ENCODE measurements around the gene MAP4K3. TPM values are rescaled to one million over a fixed set of nuclear protein-coding genes. Genes with fewer than 3 reads are reported as not detected.

Gene MAP4K3
- total RNA-seq, 4 donors from 2014 or later, result 60.6 to 86.6 (median 75.6) TPM

- H3K4me3 ChIP-seq (replicated peaks in 1 of 3), result no peak overlapping the region
- H3K27me3 ChIP-seq, result no peaks in the 10 kb centered on the region
- 87 to 96% methylated on average over 3 of the region's 3 CpGs for WGBS, 2 donors
- H3K27ac ChIP-seq, result no peak overlapping the region
- H3K9me3 ChIP-seq, result no peaks in the 10 kb centered on the region
- H3K36me3 ChIP-seq, result peaks cover 0 to 8% of the 10 kb centered on the region in 2 donors
- TF ChIP-seq CTCF (IDR thresholded peaks at IDR 0.05) (no peak), POLR2A (IDR thresholded peaks at IDR 0.05) (no peak)
- DNase-seq, result no peak
- no peaks in the 10 kb centered on the region for H3K4me1 ChIP-seq
- intact Hi-C loops (cut with DNase I), result no loop called here
These were observed 170.8 kb downstream of the MAP4K3 start for GRCh38 chr2:39266139-39266805.

GRCh38 chr2:39265315-39265714 lies 171.8 kb downstream of the MAP4K3 start:
- TF ChIP-seq POLR2A (IDR thresholded peaks at IDR 0.05) (no peak), CTCF (IDR thresholded peaks at IDR 0.05) (no peak)
- 90% methylated on average over 2 of the region's 2 CpGs for WGBS, 2 donors
- DNase-seq, result no peak
- intact Hi-C loops (cut with DNase I), result no loop called here
- peaks cover 0 to 8% of the 10 kb centered on the region in 2 donors for H3K36me3 ChIP-seq
- no peak overlapping the region for H3K27ac ChIP-seq
- H3K4me1 ChIP-seq, result no peaks in the 10 kb centered on the region
- H3K27me3 ChIP-seq, result no peaks in the 10 kb centered on the region
- no peaks in the 10 kb centered on the region for H3K9me3 ChIP-seq
- H3K4me3 ChIP-seq (replicated peaks in 1 of 3), result no peak overlapping the region

DNA sequence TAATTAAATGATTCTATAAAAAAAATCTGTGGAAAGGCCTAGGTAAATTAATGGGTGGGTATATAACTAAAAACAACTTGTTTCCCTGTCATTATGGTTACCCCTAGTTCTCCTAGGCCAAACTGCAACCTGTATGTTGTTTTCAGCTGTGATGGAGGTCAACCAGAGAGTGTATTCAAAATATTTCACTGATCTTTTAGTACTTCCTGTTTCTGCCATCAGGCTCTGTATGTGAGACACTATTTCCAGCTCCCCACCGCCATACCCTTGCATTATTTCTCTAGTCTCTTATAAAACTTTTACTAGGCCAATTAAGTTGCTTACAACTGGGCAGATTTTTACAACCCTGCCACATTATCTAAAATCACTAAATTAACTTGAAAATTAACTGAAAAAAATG lies 172.4 kb downstream of the MAP4K3 start:
- Histone ChIP-seq H3K4me1 (no peaks in the 10 kb centered on the region), H3K36me3 (peaks cover 0 to 11% of the 10 kb centered on the region in 2 donors), H3K9me3 (no peaks in the 10 kb centered on the region), H3K27ac (no peak overlapping the region), H3K4me3 (replicated peaks in 1 of 3) (no peak overlapping the region), H3K27me3 (no peaks in the 10 kb centered on the region)
- TF ChIP-seq CTCF (IDR thresholded peaks at IDR 0.05), result no peak
- TF ChIP-seq POLR2A (IDR thresholded peaks at IDR 0.05), result no peak
- WGBS, 2 donors, result 71 to 89% methylated on average over 1 of the region's 1 CpG
- DNase-seq, result no peak
- intact Hi-C loops (cut with DNase I), result no loop called here

DNA sequence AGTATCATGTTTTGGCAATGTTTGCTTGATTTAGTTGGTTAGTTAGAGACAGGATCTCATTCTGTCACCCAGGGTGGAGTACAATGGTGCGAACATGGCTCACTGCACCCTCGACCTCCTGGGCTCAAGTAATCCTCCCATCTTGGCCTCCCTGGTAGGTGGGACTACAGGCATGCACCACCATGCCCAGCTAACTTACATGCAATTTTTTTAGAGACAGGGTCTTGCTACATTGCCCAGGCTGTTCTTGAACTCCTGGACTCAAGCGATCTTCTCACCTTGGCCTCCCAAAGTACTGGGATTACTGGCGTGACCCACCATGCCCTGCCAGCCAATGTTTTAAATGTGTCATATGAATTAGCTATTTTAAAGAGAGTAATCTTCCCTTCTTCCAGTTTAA lies 177.0 kb downstream of the MAP4K3 start:
- no peaks in the 10 kb centered on the region for H3K4me1 ChIP-seq
- H3K27ac ChIP-seq, result no peak overlapping the region
- H3K27me3 ChIP-seq, result no peaks in the 10 kb centered on the region
- H3K36me3 ChIP-seq, result peaks cover 4 to 30% of the 10 kb centered on the region in 2 donors
- DNase-seq, result no peak
- no peak for TF ChIP-seq CTCF (IDR thresholded peaks at IDR 0.05)
- TF ChIP-seq POLR2A (IDR thresholded peaks at IDR 0.05), result no peak
- intact Hi-C loops (cut with DNase I), result no loop called here
- no peaks in the 10 kb centered on the region for H3K9me3 ChIP-seq
- no peak overlapping the region for H3K4me3 ChIP-seq (replicated peaks in 1 of 3)
- WGBS, 2 donors, result 93 to 97% methylated on average over 4 of the region's 4 CpGs

DNA sequence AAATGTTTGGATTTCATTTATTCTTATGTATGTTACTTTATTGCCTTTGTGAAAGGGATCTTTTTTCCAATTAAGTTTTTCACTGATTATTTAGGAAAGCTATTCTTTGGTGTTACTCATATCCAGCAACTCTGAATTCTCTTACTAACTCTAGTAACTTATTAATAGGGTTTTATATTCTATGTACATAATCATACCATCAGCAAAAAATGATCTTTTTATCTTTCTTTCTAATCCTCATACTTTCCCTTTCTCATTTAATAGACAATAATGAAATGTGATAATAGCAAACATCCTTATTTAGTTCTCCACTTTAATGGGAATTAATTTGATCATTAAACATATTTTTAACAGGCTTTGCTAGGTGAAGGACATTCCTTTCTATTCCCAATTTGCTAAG lies 181.0 kb downstream of the MAP4K3 start:
- no peaks in the 10 kb centered on the region for H3K4me1 ChIP-seq
- DNase-seq, result no peak
- H3K4me3 ChIP-seq (replicated peaks in 1 of 3), result no peak overlapping the region
- no peak for TF ChIP-seq CTCF (IDR thresholded peaks at IDR 0.05)
- TF ChIP-seq POLR2A (IDR thresholded peaks at IDR 0.05), result no peak
- intact Hi-C loops (cut with DNase I), result no loop called here
- no peaks in the 10 kb centered on the region for H3K27me3 ChIP-seq
- peaks cover 13 to 37% of the 10 kb centered on the region in 2 donors for H3K36me3 ChIP-seq
- no peak overlapping the region for H3K27ac ChIP-seq
- H3K9me3 ChIP-seq, result no peaks in the 10 kb centered on the region

Measured in thyroid gland (tissue), 4 donors.